Activated naive CD4-positive, alpha-beta T cell treated with anti-CD3 and anti-CD28 coated beads, Interleukin-2, amount 50 U/mL, for 24 hours (primary cell): ENCODE data around the gene RNLS.

Experiments used
- H3K27ac Mint-ChIP-seq: one replicate; pipeline ENCODE4 v1.8.0; 2021; ENCODE audit warnings: mild to moderate bottlenecking, mixed read lengths
- H3K27me3 Mint-ChIP-seq: one replicate; pipeline ENCODE4 v1.8.0; 2021; ENCODE audit warnings: mixed read lengths
- H3K36me3 Mint-ChIP-seq: one replicate; pipeline ENCODE4 v1.8.0; 2021; ENCODE audit warnings: mixed read lengths
- H3K4me1 Mint-ChIP-seq: one replicate; pipeline ENCODE4 v1.8.0; 2021; ENCODE audit warnings: mixed read lengths
- H3K4me3 Mint-ChIP-seq: one replicate; pipeline ENCODE4 v1.8.0; 2021; ENCODE audit warnings: mild to moderate bottlenecking, mixed read lengths
- H3K9me3 Mint-ChIP-seq: one replicate; pipeline ENCODE4 v1.8.0; 2021; ENCODE audit warnings: mixed read lengths

Gene RNLS

DNA sequence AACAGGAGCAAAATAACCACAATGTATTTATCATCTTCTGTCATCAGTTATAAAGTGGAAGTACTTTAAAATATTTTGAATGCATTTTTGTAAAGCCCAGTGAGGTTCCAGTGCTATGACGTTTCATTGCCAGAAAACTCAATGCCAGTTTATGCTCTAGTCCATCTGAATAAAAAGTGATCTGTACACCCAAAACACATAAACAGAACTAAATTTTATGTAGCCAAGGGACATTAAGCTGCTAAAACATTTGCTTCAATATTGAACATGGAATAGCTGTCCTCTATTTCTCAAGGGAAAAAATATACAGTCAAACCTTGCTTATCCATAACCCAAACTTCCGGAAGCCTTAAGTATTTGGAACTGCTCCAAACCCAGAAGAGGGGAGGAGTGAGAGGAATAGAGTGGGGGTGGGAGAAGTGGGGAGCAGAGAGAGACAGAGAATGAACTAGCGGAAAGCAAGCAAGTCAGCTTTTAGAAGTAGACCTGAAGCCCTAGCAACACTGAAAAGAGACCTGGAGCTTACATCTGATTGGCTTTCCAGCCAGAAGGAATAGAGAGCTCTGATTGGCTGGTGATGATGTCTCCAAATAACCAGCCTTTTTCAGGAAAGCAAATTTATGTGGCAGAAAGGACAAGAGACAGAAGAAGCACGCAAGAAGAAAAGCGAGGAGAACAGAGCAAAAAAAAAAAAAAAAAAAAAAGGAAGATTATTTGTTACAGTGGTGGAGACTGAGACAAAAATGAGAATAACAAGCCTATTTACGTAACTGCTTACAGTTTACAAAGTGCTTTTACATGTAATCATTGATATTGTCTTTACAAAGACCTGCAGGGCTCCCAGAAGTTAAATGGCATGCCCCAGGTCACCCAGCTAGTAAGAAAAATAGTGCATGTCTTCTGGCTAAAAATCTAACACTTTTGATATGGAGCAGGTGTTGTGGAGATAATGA, 196.0 kb downstream of the RNLS start:
- Mint-ChIP-seq H3K36me3 (peaks cover 2% of the 10 kb centered on the region), H3K27me3 (no peaks in the 10 kb centered on the region), H3K4me1 (peaks cover 38% of the 10 kb centered on the region), H3K27ac (no peak overlapping the region), H3K9me3 (peaks cover 4% of the 10 kb centered on the region), H3K4me3 (no peak overlapping the region)

DNA sequence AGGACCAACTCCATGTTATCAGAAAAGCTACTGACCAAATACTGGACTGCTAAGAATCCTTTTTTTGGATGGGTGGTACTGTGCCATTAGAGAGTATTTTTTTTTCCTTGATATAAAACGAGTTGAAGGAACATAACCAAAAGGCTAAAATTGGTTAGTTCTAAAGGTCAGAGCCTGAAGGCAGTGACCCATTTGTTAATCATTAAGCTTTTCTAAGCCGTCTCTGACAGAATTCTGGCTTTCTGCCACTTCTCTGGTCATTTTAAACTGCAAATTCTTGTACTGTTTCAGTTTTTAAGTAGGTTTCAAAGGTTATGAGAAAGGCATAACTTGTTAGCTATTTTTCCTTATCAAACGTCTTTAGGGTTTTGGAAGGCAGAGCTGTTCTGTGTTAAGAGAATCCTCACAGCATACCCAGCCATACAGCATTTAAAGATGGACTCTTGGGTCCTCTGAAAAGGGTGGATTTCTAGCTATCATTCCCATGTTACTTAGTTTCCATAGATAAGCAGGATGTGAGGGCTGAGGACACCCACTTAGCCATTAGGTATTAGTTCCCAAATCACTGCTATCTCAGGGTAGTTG, 196.8 kb downstream of the RNLS start:
- Mint-ChIP-seq H3K27ac (no peak overlapping the region), H3K4me3 (no peak overlapping the region), H3K36me3 (peaks cover 2% of the 10 kb centered on the region), H3K4me1 (peaks cover 31% of the 10 kb centered on the region), H3K9me3 (peaks cover 4% of the 10 kb centered on the region), H3K27me3 (no peaks in the 10 kb centered on the region)

DNA sequence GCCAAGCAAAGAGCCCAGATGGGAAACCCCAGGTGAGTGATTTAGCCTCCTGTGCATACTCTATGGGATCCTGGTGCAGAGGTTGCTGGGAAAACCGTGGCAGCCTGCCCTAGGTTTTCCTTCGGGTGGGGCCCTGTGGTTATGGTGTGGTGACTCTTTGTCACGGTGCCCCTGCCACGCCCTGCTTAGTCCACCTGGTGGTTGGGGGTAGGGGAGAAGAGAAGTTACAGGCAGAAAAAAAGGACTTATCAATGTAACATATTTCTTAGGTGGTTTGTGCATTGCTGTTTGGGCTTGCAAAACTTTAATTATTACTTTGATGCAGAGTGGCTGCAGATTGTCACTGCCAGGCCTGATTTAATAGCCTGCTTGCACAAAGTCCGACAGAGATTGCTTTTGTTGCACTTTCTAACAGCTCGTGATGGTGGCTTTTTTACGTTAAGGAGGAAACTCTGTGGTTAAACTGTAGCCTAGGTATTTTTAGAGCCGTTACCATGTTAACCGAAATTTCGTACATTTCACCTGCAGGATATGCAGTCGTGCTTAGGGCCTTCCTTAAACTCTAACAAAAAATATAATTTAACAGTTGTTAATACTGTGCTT, 197.4 kb downstream of the RNLS start:
- Mint-ChIP-seq H3K27ac (peak overlapping the region; percentile 35), H3K4me1 (peaks cover 31% of the 10 kb centered on the region), H3K9me3 (peaks cover 4% of the 10 kb centered on the region), H3K4me3 (peak overlapping the region; percentile 77), H3K36me3 (peaks cover 2% of the 10 kb centered on the region), H3K27me3 (no peaks in the 10 kb centered on the region)

- Mint-ChIP-seq H3K27ac (no peak overlapping the region), H3K9me3 (peaks cover 4% of the 10 kb centered on the region), H3K4me1 (peaks cover 31% of the 10 kb centered on the region), H3K4me3 (no peak overlapping the region), H3K27me3 (no peaks in the 10 kb centered on the region), H3K36me3 (peaks cover 2% of the 10 kb centered on the region)
Observed at GRCh38 chr10:88383276-88383675, 199.8 kb downstream of the RNLS start.

GRCh38 chr10:88382699-88383098, 200.4 kb downstream of the RNLS start:
- Mint-ChIP-seq H3K9me3 (peaks cover 4% of the 10 kb centered on the region), H3K4me3 (no peak overlapping the region), H3K27me3 (no peaks in the 10 kb centered on the region), H3K36me3 (peaks cover 2% of the 10 kb centered on the region), H3K4me1 (peaks cover 31% of the 10 kb centered on the region), H3K27ac (no peak overlapping the region)

DNA sequence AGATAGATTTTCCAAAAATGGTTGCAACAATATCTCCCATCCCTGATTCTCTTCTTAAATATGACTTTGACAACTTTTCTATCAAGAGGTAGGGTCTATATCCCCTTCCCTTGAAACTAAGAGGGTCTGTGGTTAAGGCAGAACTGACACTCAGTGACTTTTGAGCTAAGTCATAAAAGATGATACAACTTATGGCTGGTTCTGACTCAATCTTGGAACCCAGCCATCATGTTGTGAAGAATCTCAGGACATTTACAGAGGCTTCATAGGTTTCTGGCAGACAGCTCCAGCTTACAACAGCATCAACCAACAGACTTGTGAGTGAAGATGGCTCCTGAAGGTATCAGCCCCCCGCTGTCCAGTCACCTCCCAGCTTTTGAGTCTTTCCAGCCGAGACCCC, 203.5 kb downstream of the RNLS start:
- no peaks in the 10 kb centered on the region for H3K27me3 Mint-ChIP-seq
- H3K27ac Mint-ChIP-seq = no peak overlapping the region
- H3K4me3 Mint-ChIP-seq = no peak overlapping the region
- peaks cover 4% of the 10 kb centered on the region for H3K9me3 Mint-ChIP-seq
- peaks cover 29% of the 10 kb centered on the region for H3K4me1 Mint-ChIP-seq
- peaks cover 2% of the 10 kb centered on the region for H3K36me3 Mint-ChIP-seq

DNA sequence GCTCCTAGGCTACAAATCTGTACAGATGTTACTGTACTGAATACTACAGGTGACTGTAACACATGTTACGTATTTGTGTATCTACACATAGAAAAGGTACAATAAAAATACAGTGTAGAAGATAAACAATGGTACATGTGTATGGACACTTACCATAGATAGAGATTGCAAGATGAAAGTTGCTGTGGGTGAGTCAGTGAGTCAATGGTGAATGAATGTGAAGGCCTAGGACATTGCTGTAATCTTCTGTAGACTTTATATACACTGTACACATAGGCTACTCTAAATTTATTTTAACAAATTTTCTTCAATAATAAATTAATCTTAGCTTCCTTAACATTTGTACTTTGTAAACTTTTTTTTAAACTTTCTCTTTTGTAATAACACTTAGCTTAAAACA, 205.6 kb downstream of the RNLS start:
- no peak overlapping the region for H3K27ac Mint-ChIP-seq
- H3K4me1 Mint-ChIP-seq = peaks cover 14% of the 10 kb centered on the region
- no peaks in the 10 kb centered on the region for H3K27me3 Mint-ChIP-seq
- H3K9me3 Mint-ChIP-seq = no peaks in the 10 kb centered on the region
- H3K4me3 Mint-ChIP-seq = no peak overlapping the region
- no peaks in the 10 kb centered on the region for H3K36me3 Mint-ChIP-seq

DNA sequence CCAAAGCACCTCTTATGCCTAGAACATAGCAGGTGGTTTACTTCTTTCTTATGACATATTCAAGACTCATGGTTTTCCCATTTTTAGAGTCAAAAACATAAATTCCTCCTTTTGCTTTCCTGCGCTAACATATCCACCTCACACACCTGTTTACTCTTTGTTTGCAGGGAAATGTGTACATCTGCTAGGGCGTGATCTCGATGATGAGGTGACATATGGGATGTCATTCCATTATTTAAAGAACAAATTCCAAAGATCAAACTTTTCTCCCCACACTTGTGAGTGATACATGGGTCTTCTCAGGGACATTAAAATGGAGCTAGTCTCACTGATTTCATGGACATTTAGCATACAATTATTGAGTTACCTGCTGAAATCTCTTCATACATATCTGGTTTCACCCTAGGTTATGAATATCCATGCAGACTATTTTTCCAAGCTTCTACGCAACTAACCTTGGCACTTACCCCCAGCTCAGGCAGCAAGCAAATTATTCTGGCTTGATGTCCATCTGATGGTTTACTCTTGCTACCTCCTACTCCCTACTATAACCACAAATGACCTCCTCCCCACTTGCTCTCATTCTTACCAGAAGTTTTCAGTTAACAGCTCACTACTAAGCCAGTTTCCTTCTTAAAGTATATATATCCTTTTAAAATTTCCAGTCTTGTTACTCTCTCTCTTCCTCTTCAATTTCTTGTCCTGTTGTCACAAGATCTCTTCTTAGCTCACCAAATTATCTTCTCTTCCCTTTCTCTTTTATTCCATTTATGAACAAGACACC, 208.5 kb downstream of the RNLS start:
- Mint-ChIP-seq H3K27me3 (no peaks in the 10 kb centered on the region), H3K9me3 (no peaks in the 10 kb centered on the region), H3K36me3 (no peaks in the 10 kb centered on the region), H3K27ac (no peak overlapping the region), H3K4me3 (no peak overlapping the region), H3K4me1 (peaks cover 14% of the 10 kb centered on the region)

GRCh38 chr10:88372881-88373592, 210.1 kb downstream of the RNLS start:
- Mint-ChIP-seq H3K36me3 (no peaks in the 10 kb centered on the region), H3K4me1 (peaks cover 14% of the 10 kb centered on the region), H3K9me3 (no peaks in the 10 kb centered on the region), H3K27ac (no peak overlapping the region), H3K4me3 (no peak overlapping the region), H3K27me3 (no peaks in the 10 kb centered on the region)

- Mint-ChIP-seq H3K9me3 (no peaks in the 10 kb centered on the region), H3K36me3 (peaks cover 3% of the 10 kb centered on the region), H3K27me3 (no peaks in the 10 kb centered on the region), H3K4me3 (no peak overlapping the region), H3K27ac (no peak overlapping the region), H3K4me1 (peaks cover 14% of the 10 kb centered on the region)
Observed at GRCh38 chr10:88372051-88372715, 210.9 kb downstream of the RNLS start.

DNA sequence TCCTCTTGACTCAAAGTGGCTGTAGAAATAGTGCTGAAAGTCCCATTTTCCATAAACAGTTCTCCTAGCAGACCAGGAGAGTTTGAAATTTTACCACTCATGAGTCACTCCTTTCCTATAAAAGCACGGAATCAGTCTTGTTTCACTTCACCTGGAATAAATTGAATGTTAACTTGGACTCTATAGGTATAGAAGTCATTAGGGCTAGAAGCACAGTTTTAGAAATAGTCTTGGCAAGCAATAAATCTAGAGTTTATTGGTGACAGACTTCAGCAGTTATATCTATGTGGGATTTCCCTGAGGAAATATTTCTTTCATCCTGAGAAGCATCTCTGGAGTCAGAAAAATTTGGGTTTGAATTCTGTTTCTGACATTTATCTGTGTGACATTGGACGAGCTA, 212.4 kb downstream of the RNLS start:
- peaks cover 14% of the 10 kb centered on the region for H3K4me1 Mint-ChIP-seq
- peaks cover 3% of the 10 kb centered on the region for H3K36me3 Mint-ChIP-seq
- no peaks in the 10 kb centered on the region for H3K9me3 Mint-ChIP-seq
- no peaks in the 10 kb centered on the region for H3K27me3 Mint-ChIP-seq
- no peak overlapping the region for H3K4me3 Mint-ChIP-seq
- H3K27ac Mint-ChIP-seq = no peak overlapping the region

DNA sequence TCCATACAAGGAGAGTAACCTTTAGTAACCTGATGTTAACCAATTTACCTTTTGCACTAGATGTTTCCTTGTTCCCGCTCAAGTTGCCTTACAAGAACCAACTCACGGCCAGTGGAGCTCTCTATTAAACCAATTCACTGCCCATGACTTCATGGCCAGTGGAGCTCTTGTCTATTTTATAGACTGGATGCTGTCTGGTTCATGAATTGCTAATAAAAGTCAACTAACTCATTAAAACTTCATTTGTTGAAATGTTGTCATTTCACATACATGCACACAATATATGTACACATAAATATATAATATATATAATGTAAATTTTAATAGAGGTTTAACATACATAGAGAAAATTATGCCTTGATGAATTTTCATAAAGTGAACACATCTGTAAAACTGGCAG, 216.3 kb downstream of the RNLS start:
- Mint-ChIP-seq H3K36me3 (peaks cover 3% of the 10 kb centered on the region), H3K4me3 (no peak overlapping the region), H3K9me3 (no peaks in the 10 kb centered on the region), H3K4me1 (no peaks in the 10 kb centered on the region), H3K27ac (no peak overlapping the region), H3K27me3 (no peaks in the 10 kb centered on the region)

- Mint-ChIP-seq H3K4me3 (no peak overlapping the region), H3K27me3 (no peaks in the 10 kb centered on the region), H3K27ac (no peak overlapping the region), H3K9me3 (no peaks in the 10 kb centered on the region), H3K4me1 (no peaks in the 10 kb centered on the region), H3K36me3 (peaks cover 3% of the 10 kb centered on the region)
Observed at GRCh38 chr10:88361995-88362807, 220.9 kb downstream of the RNLS start.

GRCh38 chr10:88361494-88361893, 221.6 kb downstream of the RNLS start:
- Mint-ChIP-seq H3K9me3 (no peaks in the 10 kb centered on the region), H3K4me1 (no peaks in the 10 kb centered on the region), H3K4me3 (no peak overlapping the region), H3K36me3 (peaks cover 3% of the 10 kb centered on the region), H3K27me3 (no peaks in the 10 kb centered on the region), H3K27ac (no peak overlapping the region)
